ENCODE measurements around the gene FCN2.
"Not testable (repeated sequence)": the region's sequence is repeated elsewhere in the genome, so short reads cannot be mapped to it uniquely, and the experiment has no call there.

FCN2 gene

GRCh38 chr9:134847752-134848432 lies 32.7 kb upstream of the FCN2 start:
- DNase-seq (ENCODE audit: low read depth), result no peak

- no peak for DNase-seq (ENCODE audit: low read depth)
These were observed 32.1 kb upstream of the FCN2 start for GRCh38 chr9:134848504-134848903.

GRCh38 chr9:134850611-134851010 lies 30.0 kb upstream of the FCN2 start:
- DNase-seq (ENCODE audit: low read depth), result no peak

- DNase-seq (ENCODE audit: low read depth), result no peak
These were observed 29.6 kb upstream of the FCN2 start for GRCh38 chr9:134851020-134851419.

GRCh38 chr9:134852906-134853654 lies 27.5 kb upstream of the FCN2 start:
- no peak for DNase-seq (ENCODE audit: low read depth)

- DNase-seq (ENCODE audit: low read depth), result no peak
These were observed 26.7 kb upstream of the FCN2 start for GRCh38 chr9:134853893-134854292.

- DNase-seq (ENCODE audit: low read depth), result no peak
These were observed 26.0 kb upstream of the FCN2 start for GRCh38 chr9:134854541-134854981.

- DNase-seq (ENCODE audit: low read depth), result no peak
These were observed 25.2 kb upstream of the FCN2 start for GRCh38 chr9:134855231-134855899.

- DNase-seq (ENCODE audit: low read depth), result no peak
These were observed 24.7 kb upstream of the FCN2 start for GRCh38 chr9:134855900-134856377.

GRCh38 chr9:134857451-134857850 lies 23.2 kb upstream of the FCN2 start:
- DNase-seq (ENCODE audit: low read depth), result not testable (repeated sequence)

- peak; percentile 5 for DNase-seq (ENCODE audit: low read depth)
These were observed 22.4 kb upstream of the FCN2 start for GRCh38 chr9:134858051-134858841.

GRCh38 chr9:134860510-134860909 lies 20.1 kb upstream of the FCN2 start:
- DNase-seq (ENCODE audit: low read depth), result no peak

- DNase-seq (ENCODE audit: low read depth), result no peak
These were observed 18.8 kb upstream of the FCN2 start for GRCh38 chr9:134861595-134862334.

GRCh38 chr9:134863306-134863902 lies 17.2 kb upstream of the FCN2 start:
- DNase-seq (ENCODE audit: low read depth), result no peak

- no peak for DNase-seq (ENCODE audit: low read depth)
These were observed 16.4 kb upstream of the FCN2 start for GRCh38 chr9:134863941-134864820.

- DNase-seq (ENCODE audit: low read depth), result no peak
These were observed 15.8 kb upstream of the FCN2 start for GRCh38 chr9:134864821-134865190.

- DNase-seq (ENCODE audit: low read depth), result no peak
These were observed 12.5 kb upstream of the FCN2 start for GRCh38 chr9:134867917-134868750.

GRCh38 chr9:134868751-134869553 lies 11.7 kb upstream of the FCN2 start:
- DNase-seq (ENCODE audit: low read depth), result no peak

Data from fibroblast of the conjunctiva (primary cell).